OCI-M2 (cell line): ENCODE measurements around the gene DNAJC10.

ENCODE experiments used
- DNase-seq: peaks from one replicate; lab custom pipeline; 2025; ENCODE audit not compliant: unreplicated experiment; lab: John Stamatoyannopoulos, UW

The DNAJC10 gene

DNA sequence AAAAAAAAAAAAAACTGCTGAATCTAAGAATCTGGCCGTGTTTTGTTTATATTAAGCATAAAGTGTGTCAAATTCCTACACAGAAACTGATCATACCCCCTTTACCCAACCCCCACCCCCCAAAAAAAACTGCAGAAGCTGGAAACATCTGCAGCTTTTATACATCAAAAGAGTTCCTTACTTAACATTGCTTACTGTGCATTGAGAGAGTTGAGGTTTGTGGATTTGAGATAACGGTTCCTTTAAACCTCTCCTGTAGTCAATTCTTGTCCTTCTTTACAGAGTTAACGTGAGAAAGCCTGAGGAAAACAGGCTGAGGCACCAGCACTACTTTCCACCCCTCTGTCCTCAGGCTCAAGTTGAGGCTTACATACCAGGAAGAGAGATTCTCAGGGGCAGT is 115.9 kb downstream of the DNAJC10 start:
- no peak for DNase-seq

DNA sequence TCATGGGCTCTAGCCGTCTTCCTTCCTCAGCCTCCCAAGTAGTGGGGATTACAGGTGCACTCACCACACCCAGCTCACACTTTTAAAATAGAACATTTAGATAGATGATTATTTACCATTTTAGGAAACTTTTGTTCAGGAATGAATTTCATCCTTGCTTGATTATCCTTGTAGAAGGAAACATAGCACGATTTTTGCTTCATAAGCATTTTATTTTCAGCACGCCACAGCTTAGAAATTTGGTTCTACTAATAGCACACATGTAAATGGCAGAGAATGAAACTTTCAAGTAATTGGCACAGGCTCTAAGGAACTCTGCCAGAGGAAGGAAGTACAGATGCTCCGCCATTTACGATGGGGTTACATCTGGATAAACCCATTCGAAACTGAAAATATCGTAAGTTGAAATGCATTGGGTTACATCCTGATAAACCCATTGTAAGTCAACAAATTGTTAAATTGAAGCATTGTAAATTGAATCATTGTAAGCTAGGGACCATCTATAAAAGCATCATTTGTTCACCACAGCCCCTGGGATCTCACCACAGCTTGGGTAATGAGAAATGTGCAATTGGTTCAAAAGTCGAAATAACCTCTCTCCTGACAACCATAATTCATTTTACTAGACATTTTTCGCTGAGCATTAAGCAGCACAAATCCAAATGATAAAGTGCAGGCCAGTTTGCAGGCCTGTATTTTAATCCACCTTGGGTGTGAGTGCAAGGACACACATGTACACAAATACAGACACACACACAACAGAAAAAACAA is 117.2 kb downstream of the DNAJC10 start:
- no peak for DNase-seq

DNA sequence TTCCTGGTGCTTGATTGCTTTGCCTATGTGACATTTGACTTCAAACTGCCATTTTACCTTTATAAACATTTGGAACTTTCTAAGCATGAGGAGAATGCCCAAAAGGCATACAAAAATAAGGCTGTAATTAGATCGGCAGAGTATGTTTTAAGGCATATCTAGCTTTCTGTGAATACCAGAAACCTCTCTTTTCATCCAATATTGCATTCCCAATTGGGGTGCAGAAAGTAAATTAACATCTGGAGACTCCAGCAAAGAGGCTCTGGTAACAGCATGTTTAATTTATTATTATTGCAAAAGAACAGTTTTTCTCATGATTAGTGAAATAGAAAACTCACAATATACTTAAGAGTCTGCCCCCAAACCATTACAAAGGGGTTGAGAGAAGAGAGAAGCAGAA is 118.2 kb downstream of the DNAJC10 start:
- DNase-seq, result no peak

DNA sequence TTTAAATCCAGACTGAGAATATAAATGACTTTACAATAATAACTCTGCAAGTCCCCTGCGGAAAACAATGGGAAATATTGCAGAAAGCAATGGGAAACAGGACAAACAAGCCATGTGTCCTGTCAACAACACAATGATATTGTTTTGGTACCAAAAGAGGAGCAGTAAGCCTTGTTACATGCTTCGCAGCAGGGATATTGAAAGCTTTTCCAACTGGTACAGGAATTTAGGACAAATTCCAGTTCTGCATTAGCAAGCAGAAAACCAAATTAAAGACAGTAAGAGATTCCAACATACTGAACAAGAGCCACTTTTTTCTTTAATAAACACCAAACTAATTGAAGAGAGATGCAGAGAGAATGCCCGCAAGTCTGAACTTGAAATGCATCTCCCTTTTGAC is 120.4 kb downstream of the DNAJC10 start:
- no peak for DNase-seq
